Measurements from ENCODE around the gene ANKRD11. TPM values are rescaled to one million over a fixed set of nuclear protein-coding genes. Genes with fewer than 3 reads are reported as not detected.
"Not testable (repeated sequence)": the region's sequence is repeated elsewhere in the genome, so short reads cannot be mapped to it uniquely, and the experiment has no call there.

ANKRD11 gene
- total and polyA plus RNA-seq, 2 donors (not counting 3 experiments of a cell fraction or from before 2014, with no cell fraction given), result 55.8 to 191 TPM

DNA sequence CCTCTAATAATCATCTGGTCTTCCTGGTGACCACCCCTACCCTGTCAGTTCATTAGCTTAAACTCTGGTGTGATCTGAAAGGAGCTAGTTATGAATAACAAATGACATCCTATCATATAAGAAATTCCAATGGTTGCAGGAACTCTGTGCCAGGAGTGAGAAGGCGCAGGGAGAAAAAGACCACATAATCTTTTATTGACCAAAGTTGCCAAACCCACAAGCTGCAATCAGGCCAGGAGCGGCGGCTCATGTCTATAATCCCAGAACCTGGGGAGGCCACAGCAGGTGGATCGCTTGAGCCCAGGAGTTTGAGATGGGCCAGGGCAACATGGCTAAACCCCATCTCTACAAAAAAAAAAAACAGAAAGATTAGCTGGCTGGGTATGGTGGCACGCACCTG, 23.4 kb downstream of the ANKRD11 start:
- H3K27ac ChIP-seq (ENCODE audit: insufficient read depth, low read depth, low read length), result no peak overlapping the region
- FAIRE-seq (no peak), DNase-seq (ENCODE audit: low read depth, low spot score) (no peak)
- no peak overlapping the region for H3K4me3 ChIP-seq (replicated peaks in 1 of 3; ENCODE audit: insufficient read depth in 1 of 3, low read depth in 1 of 3, low read length in 3 of 3)
- intact Hi-C loops (cut with micrococcal nuclease), result no loop called here
- dilution Hi-C loops (cut with MboI; ENCODE audit: extremely low pct_ligation_motif_present, low sequenced_read_pairs), result no loop called here
- no TSS peak for BruUV-seq (replicated peaks)
- TF ChIP-seq POLR2AphosphoS5 (IDR thresholded peaks at IDR 0.05; ENCODE audit: insufficient read depth, low read depth, low read length), result no peak
- peaks cover 5% of the 10 kb centered on the region for H4K20me1 ChIP-seq (replicated peaks; ENCODE audit: control insufficient read depth, extremely low read depth, insufficient read depth, low read length)
- ChIA-PET CTCF (interaction anchor here (0.7 to 1.5 kb wide), 4 partner anchors 16 to 56 kb away, joined by 3 read pairs; no protein-coding TSS in a partner anchor), POLR2A (no interaction called here)
- H3K4me1 ChIP-seq (ENCODE audit: control insufficient read depth, extremely low read depth, insufficient read depth, low read length), result peaks cover under 1% of the 10 kb centered on the region
- no peaks in the 10 kb centered on the region for H3K27me3 ChIP-seq (ENCODE audit: control insufficient read depth in 2 of 2, insufficient read depth in 2 of 2, low read length in 2 of 2)
- no peaks in the 10 kb centered on the region for H3K9me3 ChIP-seq (replicated peaks; ENCODE audit: control insufficient read depth, insufficient read depth, low read length)
- no peak overlapping the region for H3K4me2 ChIP-seq (ENCODE audit: insufficient read depth, low read length)
- no peak overlapping the region for H2AFZ ChIP-seq (ENCODE audit: low read depth, low read length)
- H3K9me1 ChIP-seq (replicated peaks; ENCODE audit: control insufficient read depth, extremely low read depth, insufficient read depth, low read length), result no peaks in the 10 kb centered on the region
- H3K9ac ChIP-seq (replicated peaks; ENCODE audit: extremely low read depth, insufficient read depth, low read length), result no peak overlapping the region
- H3K79me2 ChIP-seq (ENCODE audit: control insufficient read depth, insufficient read depth, low read length), result peaks cover 93% of the 10 kb centered on the region
- H3K36me3 ChIP-seq (ENCODE audit: control insufficient read depth in 2 of 2, extremely low read depth in 1 of 2, insufficient read depth in 2 of 2, low read length in 2 of 2), result no peaks in the 10 kb centered on the region

DNA sequence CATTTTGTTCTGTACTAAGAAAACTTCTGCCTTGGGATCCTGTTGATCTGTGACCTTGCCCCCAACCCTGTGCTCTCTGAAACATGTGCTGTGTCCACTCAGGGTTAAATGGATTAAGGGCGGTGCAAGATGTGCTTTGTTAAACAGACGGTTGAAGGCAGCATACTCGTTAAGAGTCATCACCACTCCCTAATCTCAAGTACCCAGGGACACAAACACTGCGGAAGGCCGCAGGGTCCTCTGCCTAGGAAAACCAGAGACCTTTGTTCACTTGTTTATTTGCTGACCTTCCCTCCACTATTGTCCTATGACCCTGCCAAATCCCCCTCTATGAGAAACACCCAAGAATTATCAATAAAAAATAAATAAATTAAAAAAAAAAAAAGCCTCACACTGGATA, 27.0 kb downstream of the ANKRD11 start:
- H4K20me1 ChIP-seq (replicated peaks; ENCODE audit: control insufficient read depth, extremely low read depth, insufficient read depth, low read length); DNase-seq (ENCODE audit: low read depth, low spot score); H3K36me3 ChIP-seq (ENCODE audit: control insufficient read depth in 2 of 2, extremely low read depth in 1 of 2, insufficient read depth in 2 of 2, low read length in 2 of 2); BruUV-seq (replicated peaks); H3K9ac ChIP-seq (replicated peaks; ENCODE audit: extremely low read depth, insufficient read depth, low read length); POLR2A ChIA-PET; H3K4me3 ChIP-seq (replicated peaks in 1 of 3; ENCODE audit: insufficient read depth in 1 of 3, low read depth in 1 of 3, low read length in 3 of 3); dilution Hi-C loops (cut with MboI; ENCODE audit: extremely low pct_ligation_motif_present, low sequenced_read_pairs); CTCF ChIA-PET; H3K27ac ChIP-seq (ENCODE audit: insufficient read depth, low read depth, low read length); H3K4me1 ChIP-seq (ENCODE audit: control insufficient read depth, extremely low read depth, insufficient read depth, low read length); intact Hi-C loops (cut with micrococcal nuclease); H3K9me3 ChIP-seq (replicated peaks; ENCODE audit: control insufficient read depth, insufficient read depth, low read length); H3K9me1 ChIP-seq (replicated peaks; ENCODE audit: control insufficient read depth, extremely low read depth, insufficient read depth, low read length); H3K4me2 ChIP-seq (ENCODE audit: insufficient read depth, low read length); FAIRE-seq; H3K27me3 ChIP-seq (ENCODE audit: control insufficient read depth in 2 of 2, insufficient read depth in 2 of 2, low read length in 2 of 2); H2AFZ ChIP-seq (ENCODE audit: low read depth, low read length): not testable (repeated sequence)
- H3K79me2 ChIP-seq (ENCODE audit: control insufficient read depth, insufficient read depth, low read length), result peaks cover 93% of the 10 kb centered on the region

DNA sequence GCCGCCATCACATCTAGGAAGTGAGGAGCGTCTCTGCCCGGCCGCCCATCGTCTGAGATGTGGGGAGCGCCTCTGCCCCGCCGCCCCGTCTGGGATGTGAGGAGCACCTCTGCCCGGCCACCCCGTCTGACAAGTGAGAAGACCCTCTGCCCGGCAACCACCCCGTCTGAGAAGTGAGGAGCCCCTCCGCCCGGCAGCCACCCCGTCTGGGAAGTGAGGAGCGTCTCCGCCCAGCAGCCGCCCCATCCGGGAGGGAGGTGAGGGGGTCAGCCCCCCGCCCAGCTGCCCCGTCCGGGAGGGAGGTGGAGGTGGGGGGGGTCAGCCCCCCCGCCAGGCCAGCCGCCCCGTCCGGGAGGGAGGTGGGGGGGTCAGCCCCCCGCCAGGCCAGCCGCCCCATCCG, 27.7 kb downstream of the ANKRD11 start:
- DNase-seq (ENCODE audit: low read depth, low spot score); H3K9me3 ChIP-seq (replicated peaks; ENCODE audit: control insufficient read depth, insufficient read depth, low read length); CTCF ChIA-PET; BruUV-seq (replicated peaks); H4K20me1 ChIP-seq (replicated peaks; ENCODE audit: control insufficient read depth, extremely low read depth, insufficient read depth, low read length); intact Hi-C loops (cut with micrococcal nuclease); H3K36me3 ChIP-seq (ENCODE audit: control insufficient read depth in 2 of 2, extremely low read depth in 1 of 2, insufficient read depth in 2 of 2, low read length in 2 of 2); H2AFZ ChIP-seq (ENCODE audit: low read depth, low read length); FAIRE-seq; H3K4me2 ChIP-seq (ENCODE audit: insufficient read depth, low read length); POLR2A ChIA-PET; H3K27ac ChIP-seq (ENCODE audit: insufficient read depth, low read depth, low read length); H3K4me3 ChIP-seq (replicated peaks in 1 of 3; ENCODE audit: insufficient read depth in 1 of 3, low read depth in 1 of 3, low read length in 3 of 3); H3K4me1 ChIP-seq (ENCODE audit: control insufficient read depth, extremely low read depth, insufficient read depth, low read length); dilution Hi-C loops (cut with MboI; ENCODE audit: extremely low pct_ligation_motif_present, low sequenced_read_pairs); H3K27me3 ChIP-seq (ENCODE audit: control insufficient read depth in 2 of 2, insufficient read depth in 2 of 2, low read length in 2 of 2); H3K9me1 ChIP-seq (replicated peaks; ENCODE audit: control insufficient read depth, extremely low read depth, insufficient read depth, low read length); H3K9ac ChIP-seq (replicated peaks; ENCODE audit: extremely low read depth, insufficient read depth, low read length): not testable (repeated sequence)
- peaks cover 91% of the 10 kb centered on the region for H3K79me2 ChIP-seq (ENCODE audit: control insufficient read depth, insufficient read depth, low read length)

DNA sequence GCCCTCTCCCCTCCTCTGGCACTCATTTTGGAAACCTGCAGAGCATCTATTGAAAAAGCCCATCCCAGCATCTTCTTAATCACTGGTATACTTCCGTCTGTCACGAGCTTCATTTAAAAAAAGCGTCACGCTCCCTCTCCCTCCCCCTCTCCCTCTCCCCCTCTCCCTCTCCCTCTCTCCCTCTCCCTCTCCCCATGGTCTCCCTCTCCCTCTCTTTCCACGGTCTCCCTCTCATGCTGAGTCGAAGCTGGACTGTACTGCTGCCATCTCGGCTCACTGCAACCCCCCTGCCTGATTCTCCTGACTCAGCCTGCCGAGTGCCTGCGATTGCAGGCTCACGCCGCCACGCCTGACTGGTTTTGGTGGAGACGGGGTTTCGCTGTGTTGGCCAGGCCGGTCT, 28.5 kb downstream of the ANKRD11 start:
- H3K4me2 ChIP-seq (ENCODE audit: insufficient read depth, low read length); BruUV-seq (replicated peaks); H4K20me1 ChIP-seq (replicated peaks; ENCODE audit: control insufficient read depth, extremely low read depth, insufficient read depth, low read length); intact Hi-C loops (cut with micrococcal nuclease); dilution Hi-C loops (cut with MboI; ENCODE audit: extremely low pct_ligation_motif_present, low sequenced_read_pairs); H2AFZ ChIP-seq (ENCODE audit: low read depth, low read length); H3K27ac ChIP-seq (ENCODE audit: insufficient read depth, low read depth, low read length); FAIRE-seq; H3K27me3 ChIP-seq (ENCODE audit: control insufficient read depth in 2 of 2, insufficient read depth in 2 of 2, low read length in 2 of 2); H3K9me3 ChIP-seq (replicated peaks; ENCODE audit: control insufficient read depth, insufficient read depth, low read length); H3K36me3 ChIP-seq (ENCODE audit: control insufficient read depth in 2 of 2, extremely low read depth in 1 of 2, insufficient read depth in 2 of 2, low read length in 2 of 2); H3K4me1 ChIP-seq (ENCODE audit: control insufficient read depth, extremely low read depth, insufficient read depth, low read length); DNase-seq (ENCODE audit: low read depth, low spot score); H3K4me3 ChIP-seq (replicated peaks in 1 of 3; ENCODE audit: insufficient read depth in 1 of 3, low read depth in 1 of 3, low read length in 3 of 3); POLR2A ChIA-PET; H3K9me1 ChIP-seq (replicated peaks; ENCODE audit: control insufficient read depth, extremely low read depth, insufficient read depth, low read length); H3K9ac ChIP-seq (replicated peaks; ENCODE audit: extremely low read depth, insufficient read depth, low read length): not testable (repeated sequence)
- H3K79me2 ChIP-seq (ENCODE audit: control insufficient read depth, insufficient read depth, low read length), result peaks cover 90% of the 10 kb centered on the region
- CTCF ChIA-PET, result interaction anchor here (0.8 to 1.1 kb wide), 2 partner anchors 10 to 37 kb away, joined by 3 read pairs; no protein-coding TSS in a partner anchor
